ENCODE data around the gene SHISA6.

The SHISA6 gene

DNA sequence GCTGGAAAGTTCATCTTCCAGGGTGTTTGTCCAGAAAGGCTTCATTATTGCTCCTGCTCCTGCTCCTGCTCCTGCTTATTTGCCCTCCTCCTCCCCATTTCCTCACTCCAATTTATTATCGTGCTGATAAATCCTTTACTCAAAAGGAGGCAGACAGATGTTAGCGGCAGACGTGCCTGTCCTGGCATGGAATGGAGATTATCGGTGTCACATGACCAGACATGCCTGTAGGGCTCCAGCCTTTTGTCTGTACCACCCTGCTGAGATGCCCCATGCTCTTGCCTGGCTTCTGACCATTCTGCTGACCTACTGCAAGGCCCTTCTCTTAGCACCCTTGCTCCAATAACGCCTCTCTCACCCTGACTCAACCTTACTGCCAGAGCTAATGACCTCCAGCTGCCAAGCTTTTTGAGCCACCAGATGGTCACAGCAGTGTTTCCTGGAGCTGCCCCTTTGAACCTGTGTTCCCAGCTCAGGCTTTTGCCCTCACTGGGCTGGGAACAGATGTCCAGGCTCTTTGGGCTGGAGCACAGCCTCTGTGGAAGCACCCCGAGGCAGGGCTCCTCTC lies 370.1 kb downstream of the SHISA6 start:
- DNase-seq: no peak

DNA sequence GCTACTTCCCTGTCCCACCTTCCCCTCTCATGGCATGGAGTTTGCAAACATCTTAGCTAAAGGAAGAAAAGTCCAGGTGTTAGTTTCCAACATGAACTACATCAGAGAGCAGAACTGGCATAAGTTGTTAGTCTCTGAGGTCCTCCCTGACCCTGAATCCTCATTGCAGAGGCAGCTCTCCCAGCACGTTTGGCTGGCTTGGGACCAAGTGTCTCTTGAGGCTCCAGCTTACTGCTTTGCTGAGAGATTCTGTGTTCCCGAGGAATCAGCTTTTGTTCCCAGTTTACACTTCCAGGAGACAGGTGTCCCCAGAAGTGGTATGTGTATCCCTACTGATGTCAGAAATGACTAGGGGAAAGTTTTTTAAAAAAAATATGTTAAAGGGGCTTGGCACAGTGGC lies 371.9 kb downstream of the SHISA6 start:
- DNase-seq: no peak

Measured in activated CD4-positive, CD25-positive, alpha-beta regulatory T cell treated with anti-CD3 and anti-CD28 coated beads, Interleukin-2, amount 50 U/mL, for 72 hours (primary cell).